Neural crest cell (in vitro differentiated cells): ENCODE results near the gene CYBB. TPM values are rescaled to one million over a fixed set of nuclear protein-coding genes. Genes with fewer than 3 reads are reported as not detected.

Source experiments
- DNase-seq: peaks from one replicate; pipeline ENCODE4 v3.0.0; 2021; ENCODE audit warnings: low read depth, mixed read lengths, low spot score
- H3K27ac Mint-ChIP-seq: one replicate; pipeline ENCODE4 v1.8.0; 2021; ENCODE audit warnings: mild to moderate bottlenecking, mixed read lengths; ENCODE audit not compliant: unreplicated experiment
- H3K27me3 Mint-ChIP-seq: 2 replicates; pipeline ENCODE4 v1.8.0; 2021; ENCODE audit warnings: low read depth, mild to moderate bottlenecking, mixed read lengths
- H3K36me3 Mint-ChIP-seq: 2 replicates; pipeline ENCODE4 v1.8.0; 2021; ENCODE audit warnings: low read depth, mild to moderate bottlenecking, mixed read lengths
- H3K4me1 Mint-ChIP-seq: 2 replicates; pipeline ENCODE4 v1.8.0; 2021; ENCODE audit warnings: mixed read lengths
- H3K4me3 Mint-ChIP-seq: one replicate; pipeline ENCODE4 v1.8.0; 2021; ENCODE audit warnings: mild to moderate bottlenecking, mixed read lengths
- H3K9me3 Mint-ChIP-seq: 2 replicates; pipeline ENCODE4 v1.8.0; 2021; ENCODE audit warnings: mixed read lengths
- CTCF ChIP-seq: fragments of 200-600 bp; sonication (generic); conservative IDR thresholded peaks from 2 replicates; pipeline ENCODE4 v1.5.0; 2021; ENCODE audit warnings: antibody characterized with exemption, mild to moderate bottlenecking
- total RNA-seq: library from RNA; stranded (reverse); gene quantifications from 2 replicates; pipeline ENCODE4 v1.2.1, GENCODE V29; 2021

Gene CYBB
- total RNA-seq, 1 donor from 2014 or later: not detected

- Mint-ChIP-seq H3K27me3 (no peaks in the 10 kb centered on the region), H3K4me1 (no peaks in the 10 kb centered on the region), H3K36me3 (no peaks in the 10 kb centered on the region), H3K9me3 (no peaks in the 10 kb centered on the region), H3K27ac (no peak overlapping the region), H3K4me3 (no peak overlapping the region)
- TF ChIP-seq CTCF: no peak
- DNase-seq: no peak
These were observed 50.5 kb downstream of the CYBB start for GRCh38 chrX:37830371-37830770.

GRCh38 chrX:37834937-37835336, 55.1 kb downstream of the CYBB start:
- H3K36me3 Mint-ChIP-seq: no peaks in the 10 kb centered on the region
- H3K4me3 Mint-ChIP-seq: no peak overlapping the region
- no peak for DNase-seq
- TF ChIP-seq CTCF: no peak
- no peaks in the 10 kb centered on the region for H3K4me1 Mint-ChIP-seq
- no peak overlapping the region for H3K27ac Mint-ChIP-seq
- no peaks in the 10 kb centered on the region for H3K27me3 Mint-ChIP-seq
- H3K9me3 Mint-ChIP-seq: peaks cover 2% of the 10 kb centered on the region

GRCh38 chrX:37840931-37841330, 61.1 kb downstream of the CYBB start:
- TF ChIP-seq CTCF: no peak
- H3K9me3 Mint-ChIP-seq: peaks cover 2% of the 10 kb centered on the region
- no peaks in the 10 kb centered on the region for H3K27me3 Mint-ChIP-seq
- no peak overlapping the region for H3K27ac Mint-ChIP-seq
- H3K36me3 Mint-ChIP-seq: peaks cover 4% of the 10 kb centered on the region
- no peak for DNase-seq
- H3K4me3 Mint-ChIP-seq: no peak overlapping the region
- no peaks in the 10 kb centered on the region for H3K4me1 Mint-ChIP-seq

GRCh38 chrX:37844622-37845021, 64.8 kb downstream of the CYBB start:
- no peak for TF ChIP-seq CTCF
- H3K4me1 Mint-ChIP-seq: peaks cover 7% of the 10 kb centered on the region
- H3K27me3 Mint-ChIP-seq: no peaks in the 10 kb centered on the region
- no peak for DNase-seq
- H3K4me3 Mint-ChIP-seq: no peak overlapping the region
- peaks cover 4% of the 10 kb centered on the region for H3K36me3 Mint-ChIP-seq
- H3K27ac Mint-ChIP-seq: no peak overlapping the region
- H3K9me3 Mint-ChIP-seq: peaks cover under 1% of the 10 kb centered on the region

- DNase-seq: no peak
- H3K27ac Mint-ChIP-seq: no peak overlapping the region
- peaks cover 4% of the 10 kb centered on the region for H3K36me3 Mint-ChIP-seq
- H3K9me3 Mint-ChIP-seq: peaks cover 1% of the 10 kb centered on the region
- H3K4me1 Mint-ChIP-seq: peaks cover 7% of the 10 kb centered on the region
- H3K27me3 Mint-ChIP-seq: no peaks in the 10 kb centered on the region
- TF ChIP-seq CTCF: no peak
- peak overlapping the region; percentile 81 for H3K4me3 Mint-ChIP-seq
These were observed 66.3 kb downstream of the CYBB start for GRCh38 chrX:37846141-37846540.

GRCh38 chrX:37846558-37846933, 66.7 kb downstream of the CYBB start:
- H3K27ac Mint-ChIP-seq: no peak overlapping the region
- H3K4me3 Mint-ChIP-seq: peak overlapping the region; percentile 81
- no peaks in the 10 kb centered on the region for H3K27me3 Mint-ChIP-seq
- H3K9me3 Mint-ChIP-seq: peaks cover 2% of the 10 kb centered on the region
- no peak for TF ChIP-seq CTCF
- H3K4me1 Mint-ChIP-seq: peaks cover 7% of the 10 kb centered on the region
- DNase-seq: no peak
- H3K36me3 Mint-ChIP-seq: peaks cover 4% of the 10 kb centered on the region
